Type B pancreatic cell (in vitro differentiated cells): ENCODE data around the gene CXCL14. TPM values are rescaled to one million over a fixed set of nuclear protein-coding genes. Genes with fewer than 3 reads are reported as not detected.
A peak's percentile ranks its signal among the peaks of the same experiment; 100 is the strongest.

Experiments used
- DNase-seq: peaks from one replicate; pipeline ENCODE4 v3.0.0; 2021; ENCODE audit warnings: mixed read lengths; ENCODE audit not compliant: unreplicated experiment; ENCODE audit errors: extremely low spot score
- H3K27ac Mint-ChIP-seq: 2 replicates; pipeline ENCODE4 v1.8.0; 2021; ENCODE audit warnings: mild to moderate bottlenecking, mixed read lengths
- H3K27me3 Mint-ChIP-seq: 2 replicates; pipeline ENCODE4 v1.8.0; 2021; ENCODE audit warnings: mixed read lengths
- H3K36me3 Mint-ChIP-seq: 2 replicates; pipeline ENCODE4 v1.8.0; 2021; ENCODE audit warnings: mixed read lengths
- H3K4me1 Mint-ChIP-seq: one replicate; pipeline ENCODE4 v1.8.0; 2021; ENCODE audit warnings: mixed read lengths; ENCODE audit not compliant: unreplicated experiment
- H3K4me3 Mint-ChIP-seq: 2 replicates; pipeline ENCODE4 v1.8.0; 2021; ENCODE audit warnings: mild to moderate bottlenecking, mixed read lengths
- H3K9me3 Mint-ChIP-seq: 2 replicates; pipeline ENCODE4 v1.8.0; 2021; ENCODE audit warnings: mixed read lengths
- CTCF ChIP-seq: fragments of 200-600 bp; sonication (generic); conservative IDR thresholded peaks from 2 replicates; pipeline ENCODE4 v1.5.0; 2021; ENCODE audit warnings: antibody characterized with exemption, mild to moderate bottlenecking
- total RNA-seq: library from RNA; stranded (reverse); gene quantifications from 2 replicates; pipeline ENCODE4 v1.2.1, GENCODE V29; 2021; ENCODE audit warnings: low replicate concordance

The CXCL14 gene
- total RNA-seq, 1 donor from 2014 or later, result 70.3 TPM

GRCh38 chr5:135608361-135608760 lies 29.6 kb upstream of the CXCL14 start:
- TF ChIP-seq CTCF, result no peak
- H3K36me3 Mint-ChIP-seq, result no peaks in the 10 kb centered on the region
- peaks cover 68% of the 10 kb centered on the region for H3K27me3 Mint-ChIP-seq
- H3K9me3 Mint-ChIP-seq, result no peaks in the 10 kb centered on the region
- no peak overlapping the region for H3K27ac Mint-ChIP-seq
- DNase-seq, result peak; percentile 36
- H3K4me3 Mint-ChIP-seq, result no peak overlapping the region
- H3K4me1 Mint-ChIP-seq, result peaks cover 9% of the 10 kb centered on the region

- peaks cover 67% of the 10 kb centered on the region for H3K27me3 Mint-ChIP-seq
- H3K27ac Mint-ChIP-seq, result no peak overlapping the region
- H3K4me3 Mint-ChIP-seq, result no peak overlapping the region
- peaks cover 9% of the 10 kb centered on the region for H3K4me1 Mint-ChIP-seq
- peak; percentile 34 for DNase-seq
- H3K36me3 Mint-ChIP-seq, result no peaks in the 10 kb centered on the region
- no peak for TF ChIP-seq CTCF
- no peaks in the 10 kb centered on the region for H3K9me3 Mint-ChIP-seq
Measured at GRCh38 chr5:135606431-135606830, 27.6 kb upstream of the CXCL14 start.

GRCh38 chr5:135605221-135605620 lies 26.4 kb upstream of the CXCL14 start:
- Mint-ChIP-seq H3K4me3 (no peak overlapping the region), H3K27me3 (peaks cover 67% of the 10 kb centered on the region), H3K9me3 (no peaks in the 10 kb centered on the region), H3K36me3 (no peaks in the 10 kb centered on the region), H3K27ac (no peak overlapping the region), H3K4me1 (peaks cover 9% of the 10 kb centered on the region)
- no peak for DNase-seq
- TF ChIP-seq CTCF, result no peak

- H3K27me3 Mint-ChIP-seq, result peaks cover 70% of the 10 kb centered on the region
- peaks cover 15% of the 10 kb centered on the region for H3K4me1 Mint-ChIP-seq
- H3K36me3 Mint-ChIP-seq, result no peaks in the 10 kb centered on the region
- H3K4me3 Mint-ChIP-seq, result no peak overlapping the region
- no peak for DNase-seq
- no peak overlapping the region for H3K27ac Mint-ChIP-seq
- TF ChIP-seq CTCF, result no peak
- no peaks in the 10 kb centered on the region for H3K9me3 Mint-ChIP-seq
Measured at GRCh38 chr5:135604056-135604455, 25.3 kb upstream of the CXCL14 start.

GRCh38 chr5:135602882-135603721 lies 24.3 kb upstream of the CXCL14 start:
- TF ChIP-seq CTCF, result no peak
- peaks cover 23% of the 10 kb centered on the region for H3K4me1 Mint-ChIP-seq
- no peaks in the 10 kb centered on the region for H3K36me3 Mint-ChIP-seq
- DNase-seq, result peak; percentile 67
- H3K4me3 Mint-ChIP-seq, result no peak overlapping the region
- H3K27ac Mint-ChIP-seq, result no peak overlapping the region
- H3K27me3 Mint-ChIP-seq, result peaks cover 71% of the 10 kb centered on the region
- H3K9me3 Mint-ChIP-seq, result no peaks in the 10 kb centered on the region
